ENCODE results near the gene CABP2.
"Not testable (repeated sequence)": the region's sequence is repeated elsewhere in the genome, so short reads cannot be mapped to it uniquely, and the experiment has no call there.

CABP2 gene

DNA sequence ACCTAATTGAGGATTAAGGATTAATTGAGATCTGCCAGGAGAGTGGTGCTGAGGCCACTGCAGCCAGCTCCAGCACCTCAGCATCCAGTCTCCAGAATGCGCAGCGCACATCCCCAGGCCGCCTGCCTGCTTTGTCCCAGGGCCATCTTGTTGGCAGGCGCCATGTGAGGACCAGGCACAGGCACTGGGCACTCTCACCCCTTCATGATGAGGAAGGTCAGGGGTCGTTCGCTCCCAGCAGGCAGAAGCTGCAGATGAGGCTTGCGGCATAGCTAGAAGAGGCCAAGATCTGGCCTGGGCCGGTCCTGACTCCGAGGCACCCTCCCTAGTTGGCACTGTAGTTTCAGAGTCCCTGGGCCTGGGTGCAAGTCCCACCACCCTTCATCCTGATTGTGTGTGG lies 6.4 kb downstream of the CABP2 start:
- H3K79me2 ChIP-seq (ENCODE audit: control insufficient read depth, insufficient read depth, low read length, poor library complexity), result no peaks in the 10 kb centered on the region
- no peak overlapping the region for H2BK120ac ChIP-seq (ENCODE audit: insufficient read depth, low read length, poor library complexity)
- no peak overlapping the region for H4K8ac ChIP-seq (ENCODE audit: low read depth, low read length)
- no CpG with 5 or more reads among the region's 9 CpGs for WGBS (ENCODE audit: extremely low coverage, insufficient coverage, insufficient read length)
- H3K9ac ChIP-seq (ENCODE audit: low read length), result no peak overlapping the region
- H3K27me3 ChIP-seq (ENCODE audit: insufficient read depth, low read length), result no peaks in the 10 kb centered on the region
- no peak overlapping the region for H3K27ac ChIP-seq (ENCODE audit: low read depth, low read length)
- H3K4ac ChIP-seq (ENCODE audit: low read depth, low read length), result no peak overlapping the region
- no peak overlapping the region for H4K91ac ChIP-seq (ENCODE audit: low read depth, low read length)
- H4K12ac ChIP-seq (ENCODE audit: low read depth, low read length), result no peak overlapping the region
- no peak overlapping the region for H3K4me3 ChIP-seq (ENCODE audit: low read depth, low read length)
- no peaks in the 10 kb centered on the region for H3K36me3 ChIP-seq (ENCODE audit: control insufficient read depth in 1 of 2, insufficient read depth in 2 of 2, low read length in 2 of 2)
- no peak overlapping the region for H2AFZ ChIP-seq (ENCODE audit: insufficient read depth, low read length, poor library complexity)
- no peak overlapping the region for H3K4me2 ChIP-seq (ENCODE audit: low read length)
- no peaks in the 10 kb centered on the region for H3K79me1 ChIP-seq (ENCODE audit: low read length)
- no peaks in the 10 kb centered on the region for H3K4me1 ChIP-seq (ENCODE audit: control insufficient read depth in 1 of 2, insufficient read depth in 2 of 2, low read length in 2 of 2)
- H3K9me3 ChIP-seq (ENCODE audit: insufficient read depth, low read depth, low read length), result peaks cover 1% of the 10 kb centered on the region
- no peak overlapping the region for H3K18ac ChIP-seq (ENCODE audit: low read length)
- no peak overlapping the region for H3K23ac ChIP-seq (ENCODE audit: low read length)
- H2BK5ac ChIP-seq (ENCODE audit: low read depth, low read length, poor library complexity), result no peak overlapping the region
- no peak overlapping the region for H3K14ac ChIP-seq (ENCODE audit: low read length)
- H2AK5ac ChIP-seq (ENCODE audit: low read length), result no peak overlapping the region
- no peak for DNase-seq
- no peak overlapping the region for H2BK12ac ChIP-seq (ENCODE audit: low read length)

DNA sequence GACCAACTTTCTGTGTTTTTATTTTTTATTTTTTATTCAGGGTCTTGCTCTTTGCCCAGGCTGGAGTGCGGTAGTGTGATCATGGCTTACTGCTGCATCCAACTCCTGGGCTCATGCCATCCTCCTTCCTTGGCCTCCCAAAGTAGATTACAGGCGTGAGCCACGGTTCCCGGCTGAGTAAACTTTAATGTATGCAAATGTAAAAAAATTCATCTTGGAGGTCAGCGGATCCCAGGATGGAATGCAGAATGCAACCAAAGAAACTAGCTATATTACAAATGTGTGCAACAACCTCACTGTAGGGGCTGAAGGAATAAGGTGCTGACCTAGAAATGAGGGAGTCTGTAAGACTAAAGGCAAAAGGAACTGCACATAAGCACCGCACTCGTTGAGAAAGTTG lies 9.1 kb downstream of the CABP2 start:
- H2AK5ac ChIP-seq (ENCODE audit: low read length), result no peak overlapping the region
- H3K14ac ChIP-seq (ENCODE audit: low read length), result no peak overlapping the region
- no peaks in the 10 kb centered on the region for H3K79me1 ChIP-seq (ENCODE audit: low read length)
- H4K12ac ChIP-seq (ENCODE audit: low read depth, low read length), result no peak overlapping the region
- H3K79me2 ChIP-seq (ENCODE audit: control insufficient read depth, insufficient read depth, low read length, poor library complexity), result no peaks in the 10 kb centered on the region
- H3K4me1 ChIP-seq (ENCODE audit: control insufficient read depth in 1 of 2, insufficient read depth in 2 of 2, low read length in 2 of 2), result peaks cover 0 to 1% of the 10 kb centered on the region in 2 experiments
- H4K91ac ChIP-seq (ENCODE audit: low read depth, low read length), result no peak overlapping the region
- no peak overlapping the region for H2BK120ac ChIP-seq (ENCODE audit: insufficient read depth, low read length, poor library complexity)
- no peaks in the 10 kb centered on the region for H3K27me3 ChIP-seq (ENCODE audit: insufficient read depth, low read length)
- no peak overlapping the region for H3K18ac ChIP-seq (ENCODE audit: low read length)
- DNase-seq, result no peak
- WGBS (ENCODE audit: extremely low coverage, insufficient coverage, insufficient read length), result no CpG with 5 or more reads among the region's 7 CpGs
- H3K9ac ChIP-seq (ENCODE audit: low read length), result no peak overlapping the region
- H3K4me2 ChIP-seq (ENCODE audit: low read length), result no peak overlapping the region
- no peak overlapping the region for H3K27ac ChIP-seq (ENCODE audit: low read depth, low read length)
- no peak overlapping the region for H2BK12ac ChIP-seq (ENCODE audit: low read length)
- H4K8ac ChIP-seq (ENCODE audit: low read depth, low read length), result no peak overlapping the region
- no peak overlapping the region for H2AFZ ChIP-seq (ENCODE audit: insufficient read depth, low read length, poor library complexity)
- H2BK5ac ChIP-seq (ENCODE audit: low read depth, low read length, poor library complexity), result no peak overlapping the region
- H3K9me3 ChIP-seq (ENCODE audit: insufficient read depth, low read depth, low read length), result peaks cover 1% of the 10 kb centered on the region
- no peaks in the 10 kb centered on the region for H3K36me3 ChIP-seq (ENCODE audit: control insufficient read depth in 1 of 2, insufficient read depth in 2 of 2, low read length in 2 of 2)
- no peak overlapping the region for H3K4me3 ChIP-seq (ENCODE audit: low read depth, low read length)
- H3K4ac ChIP-seq (ENCODE audit: low read depth, low read length), result no peak overlapping the region
- H3K23ac ChIP-seq (ENCODE audit: low read length), result no peak overlapping the region

DNA sequence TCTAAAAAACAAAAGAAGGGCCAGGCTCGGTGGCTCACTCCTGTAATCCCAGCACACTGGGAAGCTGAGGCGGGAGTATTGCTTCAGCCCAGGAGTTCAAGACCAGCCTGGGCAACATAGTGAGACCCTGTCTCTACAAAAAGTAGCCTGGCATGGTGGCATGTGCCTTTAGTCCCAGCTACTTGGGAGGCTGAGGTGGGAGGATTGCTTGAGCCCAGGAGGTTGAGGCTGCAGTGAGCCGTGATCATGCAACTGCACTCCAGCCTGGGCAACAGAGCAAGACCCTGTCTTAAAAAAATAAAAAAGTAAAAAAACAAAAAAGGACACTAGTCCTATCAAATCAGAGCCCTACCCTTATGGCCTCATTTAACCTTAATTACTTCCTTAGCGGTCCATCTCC lies 11.7 kb downstream of the CABP2 start:
- H3K4ac ChIP-seq (ENCODE audit: low read depth, low read length); H2AFZ ChIP-seq (ENCODE audit: insufficient read depth, low read length, poor library complexity); H3K4me2 ChIP-seq (ENCODE audit: low read length); H3K79me2 ChIP-seq (ENCODE audit: control insufficient read depth, insufficient read depth, low read length, poor library complexity); H3K23ac ChIP-seq (ENCODE audit: low read length); DNase-seq; H3K18ac ChIP-seq (ENCODE audit: low read length); H3K36me3 ChIP-seq (ENCODE audit: control insufficient read depth in 1 of 2, insufficient read depth in 2 of 2, low read length in 2 of 2); H3K79me1 ChIP-seq (ENCODE audit: low read length); H3K9ac ChIP-seq (ENCODE audit: low read length); H2AK5ac ChIP-seq (ENCODE audit: low read length); H4K91ac ChIP-seq (ENCODE audit: low read depth, low read length); H4K8ac ChIP-seq (ENCODE audit: low read depth, low read length); H2BK5ac ChIP-seq (ENCODE audit: low read depth, low read length, poor library complexity); H3K27me3 ChIP-seq (ENCODE audit: insufficient read depth, low read length); H4K12ac ChIP-seq (ENCODE audit: low read depth, low read length); H3K14ac ChIP-seq (ENCODE audit: low read length); H3K27ac ChIP-seq (ENCODE audit: low read depth, low read length); H2BK120ac ChIP-seq (ENCODE audit: insufficient read depth, low read length, poor library complexity); H3K9me3 ChIP-seq (ENCODE audit: insufficient read depth, low read depth, low read length); H3K4me3 ChIP-seq (ENCODE audit: low read depth, low read length); H2BK12ac ChIP-seq (ENCODE audit: low read length): not testable (repeated sequence)
- H3K4me1 ChIP-seq (ENCODE audit: control insufficient read depth in 1 of 2, insufficient read depth in 2 of 2, low read length in 2 of 2), result peaks cover 7 to 16% of the 10 kb centered on the region in 2 experiments
- WGBS (ENCODE audit: extremely low coverage, insufficient coverage, insufficient read length), result no CpG with 5 or more reads among the region's 4 CpGs

DNA sequence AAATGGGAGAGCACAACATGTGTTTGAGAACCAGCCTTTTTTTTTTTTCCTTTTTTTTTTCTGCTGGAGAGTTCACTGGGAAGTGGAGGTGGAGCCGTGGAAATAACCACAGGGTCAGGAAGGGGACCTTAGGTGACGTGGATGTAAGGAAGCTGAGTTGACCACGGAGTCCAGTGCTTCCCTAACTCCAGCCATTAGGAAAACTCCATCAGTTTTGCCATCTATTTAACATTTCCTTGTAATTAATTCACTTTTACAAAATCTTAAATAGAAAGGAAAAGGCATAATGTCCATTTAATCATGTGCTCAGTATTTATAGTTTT lies 13.3 kb downstream of the CABP2 start:
- H3K9me3 ChIP-seq (ENCODE audit: insufficient read depth, low read depth, low read length), result no peaks in the 10 kb centered on the region
- peaks cover 9% of the 10 kb centered on the region for H3K79me2 ChIP-seq (ENCODE audit: control insufficient read depth, insufficient read depth, low read length, poor library complexity)
- H3K4me1 ChIP-seq (ENCODE audit: control insufficient read depth in 1 of 2, insufficient read depth in 2 of 2, low read length in 2 of 2), result peaks cover 16 to 26% of the 10 kb centered on the region in 2 experiments
- H3K4me2 ChIP-seq (ENCODE audit: low read length), result no peak overlapping the region
- H4K8ac ChIP-seq (ENCODE audit: low read depth, low read length), result no peak overlapping the region
- no peak overlapping the region for H3K4me3 ChIP-seq (ENCODE audit: low read depth, low read length)
- H2BK5ac ChIP-seq (ENCODE audit: low read depth, low read length, poor library complexity), result no peak overlapping the region
- no peak overlapping the region for H3K27ac ChIP-seq (ENCODE audit: low read depth, low read length)
- no peak overlapping the region for H2AFZ ChIP-seq (ENCODE audit: insufficient read depth, low read length, poor library complexity)
- no peak for DNase-seq
- peaks cover 4 to 8% of the 10 kb centered on the region in 2 experiments for H3K36me3 ChIP-seq (ENCODE audit: control insufficient read depth in 1 of 2, insufficient read depth in 2 of 2, low read length in 2 of 2)
- no peak overlapping the region for H2BK120ac ChIP-seq (ENCODE audit: insufficient read depth, low read length, poor library complexity)
- H3K9ac ChIP-seq (ENCODE audit: low read length), result no peak overlapping the region
- no peak overlapping the region for H2BK12ac ChIP-seq (ENCODE audit: low read length)
- H3K79me1 ChIP-seq (ENCODE audit: low read length), result peaks cover 19% of the 10 kb centered on the region
- no peak overlapping the region for H4K12ac ChIP-seq (ENCODE audit: low read depth, low read length)
- H3K14ac ChIP-seq (ENCODE audit: low read length), result no peak overlapping the region
- no peaks in the 10 kb centered on the region for H3K27me3 ChIP-seq (ENCODE audit: insufficient read depth, low read length)
- no peak overlapping the region for H3K4ac ChIP-seq (ENCODE audit: low read depth, low read length)
- no peak overlapping the region for H2AK5ac ChIP-seq (ENCODE audit: low read length)
- H4K91ac ChIP-seq (ENCODE audit: low read depth, low read length), result no peak overlapping the region
- no peak overlapping the region for H3K23ac ChIP-seq (ENCODE audit: low read length)
- WGBS (ENCODE audit: extremely low coverage, insufficient coverage, insufficient read length), result no CpG with 5 or more reads among the region's 3 CpGs
- H3K18ac ChIP-seq (ENCODE audit: low read length), result no peak overlapping the region

Data from trophoblast cell (in vitro differentiated cells and primary cell).